Neural crest cell (in vitro differentiated cells): Measurements from ENCODE around the gene SPTSSA. TPM values are rescaled to one million over a fixed set of nuclear protein-coding genes. Genes with fewer than 3 reads are reported as not detected.

Experiments used
- DNase-seq: peaks from one replicate; pipeline ENCODE4 v3.0.0; 2021; ENCODE audit warnings: low read depth, mixed read lengths, low spot score
- H3K27ac Mint-ChIP-seq: one replicate; pipeline ENCODE4 v1.8.0; 2021; ENCODE audit warnings: mild to moderate bottlenecking, mixed read lengths; ENCODE audit not compliant: unreplicated experiment
- H3K27me3 Mint-ChIP-seq: 2 replicates; pipeline ENCODE4 v1.8.0; 2021; ENCODE audit warnings: low read depth, mild to moderate bottlenecking, mixed read lengths
- H3K36me3 Mint-ChIP-seq: 2 replicates; pipeline ENCODE4 v1.8.0; 2021; ENCODE audit warnings: low read depth, mild to moderate bottlenecking, mixed read lengths
- H3K4me1 Mint-ChIP-seq: 2 replicates; pipeline ENCODE4 v1.8.0; 2021; ENCODE audit warnings: mixed read lengths
- H3K4me3 Mint-ChIP-seq: one replicate; pipeline ENCODE4 v1.8.0; 2021; ENCODE audit warnings: mild to moderate bottlenecking, mixed read lengths
- H3K9me3 Mint-ChIP-seq: 2 replicates; pipeline ENCODE4 v1.8.0; 2021; ENCODE audit warnings: mixed read lengths
- total RNA-seq: library from RNA; stranded (reverse); gene quantifications from 2 replicates; pipeline ENCODE4 v1.2.1, GENCODE V29; 2021
- TF ChIP-seq, protein P1 (sequence below): fragments of 200-600 bp; sonication (generic); conservative IDR thresholded peaks from 2 replicates; pipeline ENCODE4 v1.5.0; 2021; ENCODE audit warnings: antibody characterized with exemption, mild to moderate bottlenecking

Gene SPTSSA
- total RNA-seq, 1 donor from 2014 or later: 24.7 TPM

- Mint-ChIP-seq H3K36me3 (no peaks in the 10 kb centered on the region), H3K27me3 (no peaks in the 10 kb centered on the region), H3K27ac (no peak overlapping the region), H3K9me3 (no peaks in the 10 kb centered on the region), H3K4me1 (peaks cover 8% of the 10 kb centered on the region), H3K4me3 (no peak overlapping the region)
- TF ChIP-seq, protein P1, sequence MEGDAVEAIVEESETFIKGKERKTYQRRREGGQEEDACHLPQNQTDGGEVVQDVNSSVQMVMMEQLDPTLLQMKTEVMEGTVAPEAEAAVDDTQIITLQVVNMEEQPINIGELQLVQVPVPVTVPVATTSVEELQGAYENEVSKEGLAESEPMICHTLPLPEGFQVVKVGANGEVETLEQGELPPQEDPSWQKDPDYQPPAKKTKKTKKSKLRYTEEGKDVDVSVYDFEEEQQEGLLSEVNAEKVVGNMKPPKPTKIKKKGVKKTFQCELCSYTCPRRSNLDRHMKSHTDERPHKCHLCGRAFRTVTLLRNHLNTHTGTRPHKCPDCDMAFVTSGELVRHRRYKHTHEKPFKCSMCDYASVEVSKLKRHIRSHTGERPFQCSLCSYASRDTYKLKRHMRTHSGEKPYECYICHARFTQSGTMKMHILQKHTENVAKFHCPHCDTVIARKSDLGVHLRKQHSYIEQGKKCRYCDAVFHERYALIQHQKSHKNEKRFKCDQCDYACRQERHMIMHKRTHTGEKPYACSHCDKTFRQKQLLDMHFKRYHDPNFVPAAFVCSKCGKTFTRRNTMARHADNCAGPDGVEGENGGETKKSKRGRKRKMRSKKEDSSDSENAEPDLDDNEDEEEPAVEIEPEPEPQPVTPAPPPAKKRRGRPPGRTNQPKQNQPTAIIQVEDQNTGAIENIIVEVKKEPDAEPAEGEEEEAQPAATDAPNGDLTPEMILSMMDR: no peak
- no peak for DNase-seq
Observed at GRCh38 chr14:34502001-34502400, 40.0 kb upstream of the SPTSSA start.

GRCh38 chr14:34501004-34501580 lies 39.1 kb upstream of the SPTSSA start:
- Mint-ChIP-seq H3K4me1 (peaks cover 17% of the 10 kb centered on the region), H3K27me3 (no peaks in the 10 kb centered on the region), H3K9me3 (no peaks in the 10 kb centered on the region), H3K36me3 (no peaks in the 10 kb centered on the region), H3K4me3 (no peak overlapping the region), H3K27ac (no peak overlapping the region)
- DNase-seq: no peak
- TF ChIP-seq, protein P1: no peak

- Mint-ChIP-seq H3K27me3 (no peaks in the 10 kb centered on the region), H3K9me3 (no peaks in the 10 kb centered on the region), H3K27ac (no peak overlapping the region), H3K36me3 (no peaks in the 10 kb centered on the region), H3K4me3 (no peak overlapping the region), H3K4me1 (peaks cover 17% of the 10 kb centered on the region)
- TF ChIP-seq, protein P1: peak; percentile 44
- no peak for DNase-seq
Observed at GRCh38 chr14:34498684-34499412, 36.8 kb upstream of the SPTSSA start.

DNA sequence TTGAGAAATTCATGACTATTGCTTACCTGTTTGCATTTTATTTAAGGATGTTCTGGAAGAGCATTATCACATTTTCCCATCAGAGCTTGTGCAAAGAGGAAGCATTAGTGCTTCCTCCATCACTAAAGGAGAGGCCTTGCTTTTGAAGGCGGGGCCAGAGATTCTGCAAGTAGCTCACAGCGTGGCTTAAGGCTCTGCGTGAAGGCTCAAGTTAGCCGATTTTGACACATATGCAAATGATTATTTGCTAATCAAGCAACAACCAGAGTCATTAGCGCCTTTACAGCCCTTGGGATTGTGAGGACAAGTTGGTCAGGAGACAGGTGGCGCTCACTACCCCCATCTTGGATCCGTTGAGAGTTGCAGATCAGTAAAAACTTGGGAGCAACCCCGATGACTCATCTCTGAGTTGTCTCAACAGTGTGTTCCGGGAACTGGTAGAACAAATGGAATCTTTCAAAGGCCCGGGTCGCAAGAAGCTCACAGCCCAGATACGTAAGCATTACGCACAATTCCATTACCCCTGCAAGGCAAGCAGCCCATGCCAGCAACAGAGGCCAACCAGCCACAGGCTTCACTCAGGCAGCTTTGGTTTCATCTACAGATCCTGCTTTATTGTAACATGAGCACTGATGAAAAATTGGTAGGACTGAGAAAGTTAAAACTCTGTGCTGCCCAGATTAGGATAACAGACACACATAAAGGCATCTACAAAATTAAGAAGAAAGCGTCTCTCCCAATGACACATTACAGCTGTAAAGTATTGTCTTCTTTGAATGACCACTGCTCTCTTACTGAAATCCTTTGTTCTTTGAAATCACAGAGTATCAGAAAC lies 34.9 kb upstream of the SPTSSA start:
- TF ChIP-seq, protein P1: no peak
- DNase-seq: peak; percentile 26
- H3K4me3 Mint-ChIP-seq: peak overlapping the region; percentile 42
- peaks cover 17% of the 10 kb centered on the region for H3K4me1 Mint-ChIP-seq
- no peaks in the 10 kb centered on the region for H3K27me3 Mint-ChIP-seq
- H3K27ac Mint-ChIP-seq: peak overlapping the region; percentile 92
- H3K9me3 Mint-ChIP-seq: no peaks in the 10 kb centered on the region
- H3K36me3 Mint-ChIP-seq: no peaks in the 10 kb centered on the region

DNA sequence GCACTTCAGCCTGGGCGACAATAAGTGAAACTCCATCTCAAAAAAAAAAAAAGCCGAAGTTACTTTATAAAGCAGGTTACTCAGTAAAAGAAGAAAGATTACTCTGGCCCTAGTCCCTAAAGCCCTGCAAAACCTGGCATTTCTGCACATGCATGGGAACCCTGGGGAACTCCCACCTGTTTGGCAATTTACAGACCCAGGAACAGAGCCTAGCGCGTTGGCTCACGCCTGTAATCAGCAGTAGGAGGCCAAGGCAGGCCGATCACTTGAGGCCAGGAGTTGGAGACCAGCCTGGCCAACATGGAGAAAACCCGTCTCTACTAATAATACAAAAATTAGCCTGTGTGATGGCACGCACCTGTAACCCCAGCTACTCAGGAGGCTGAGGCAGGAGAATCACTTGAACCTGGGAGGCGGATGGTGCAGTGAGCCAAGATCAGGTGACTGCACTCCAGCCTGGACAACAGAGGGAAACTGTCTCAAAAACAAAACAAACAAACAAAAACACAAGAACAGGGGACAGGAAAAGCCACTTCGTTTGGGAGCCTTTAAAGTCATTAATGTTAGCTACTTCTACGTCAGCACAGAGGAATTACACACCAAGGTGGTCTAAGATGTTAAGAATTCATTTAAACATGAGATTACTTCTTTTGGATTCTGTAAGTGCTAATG lies 34.1 kb upstream of the SPTSSA start:
- no peak for DNase-seq
- Mint-ChIP-seq H3K27me3 (no peaks in the 10 kb centered on the region), H3K4me3 (no peak overlapping the region), H3K9me3 (no peaks in the 10 kb centered on the region), H3K36me3 (no peaks in the 10 kb centered on the region), H3K27ac (peak overlapping the region; percentile 67), H3K4me1 (peaks cover 17% of the 10 kb centered on the region)
- TF ChIP-seq, protein P1: no peak
